Measurements from ENCODE around the gene RFLNA. TPM values are rescaled to one million over a fixed set of nuclear protein-coding genes. Genes with fewer than 3 reads are reported as not detected.

RFLNA gene
- total RNA-seq, 1 donor from 2014 or later, result not detected

- H3K9me3 Mint-ChIP-seq, result no peaks in the 10 kb centered on the region
- peaks cover 4% of the 10 kb centered on the region for H3K27me3 Mint-ChIP-seq
- no peak for DNase-seq
- no peak overlapping the region for H3K4me3 Mint-ChIP-seq
- no peaks in the 10 kb centered on the region for H3K36me3 Mint-ChIP-seq (ENCODE audit: low read depth)
- H3K27ac Mint-ChIP-seq, result no peak overlapping the region
- intact Hi-C loops (cut with micrococcal nuclease), result no loop called here
- peaks cover 4% of the 10 kb centered on the region for H3K4me1 Mint-ChIP-seq
These were observed 18.6 kb upstream of the RFLNA start for GRCh38 chr12:124276337-124276736.

GRCh38 chr12:124277394-124278241, 17.3 kb upstream of the RFLNA start:
- DNase-seq, result no peak
- no peak overlapping the region for H3K27ac Mint-ChIP-seq
- intact Hi-C loops (cut with micrococcal nuclease), result no loop called here
- H3K27me3 Mint-ChIP-seq, result peaks cover 4% of the 10 kb centered on the region
- H3K9me3 Mint-ChIP-seq, result no peaks in the 10 kb centered on the region
- peaks cover 4% of the 10 kb centered on the region for H3K4me1 Mint-ChIP-seq
- H3K36me3 Mint-ChIP-seq (ENCODE audit: low read depth), result no peaks in the 10 kb centered on the region
- no peak overlapping the region for H3K4me3 Mint-ChIP-seq

GRCh38 chr12:124278389-124279101, 16.3 kb upstream of the RFLNA start:
- Mint-ChIP-seq H3K27ac (no peak overlapping the region), H3K4me3 (no peak overlapping the region), H3K4me1 (peaks cover 3% of the 10 kb centered on the region), H3K27me3 (peaks cover 4% of the 10 kb centered on the region), H3K9me3 (no peaks in the 10 kb centered on the region), H3K36me3 (ENCODE audit: low read depth) (no peaks in the 10 kb centered on the region)
- DNase-seq, result no peak
- intact Hi-C loops (cut with micrococcal nuclease), result no loop called here

GRCh38 chr12:124279315-124279714, 15.6 kb upstream of the RFLNA start:
- Mint-ChIP-seq H3K4me1 (no peaks in the 10 kb centered on the region), H3K36me3 (ENCODE audit: low read depth) (no peaks in the 10 kb centered on the region), H3K27ac (no peak overlapping the region), H3K4me3 (no peak overlapping the region), H3K9me3 (peaks cover 3% of the 10 kb centered on the region), H3K27me3 (peaks cover 4% of the 10 kb centered on the region)
- DNase-seq, result no peak
- intact Hi-C loops (cut with micrococcal nuclease), result no loop called here

GRCh38 chr12:124279846-124280360, 15.0 kb upstream of the RFLNA start:
- H3K27ac Mint-ChIP-seq, result no peak overlapping the region

GRCh38 chr12:124281309-124281708, 13.6 kb upstream of the RFLNA start:
- Mint-ChIP-seq H3K27ac (no peak overlapping the region), H3K4me1 (no peaks in the 10 kb centered on the region), H3K27me3 (peaks cover 4% of the 10 kb centered on the region), H3K36me3 (ENCODE audit: low read depth) (no peaks in the 10 kb centered on the region), H3K4me3 (no peak overlapping the region), H3K9me3 (peaks cover 4% of the 10 kb centered on the region)
- DNase-seq, result no peak
- intact Hi-C loops (cut with micrococcal nuclease), result no loop called here

More at GRCh38 chr12:124279846-124280360, 15.0 kb upstream of the RFLNA start:
- Mint-ChIP-seq H3K4me3 (no peak overlapping the region), H3K27me3 (peaks cover 4% of the 10 kb centered on the region), H3K36me3 (ENCODE audit: low read depth) (no peaks in the 10 kb centered on the region), H3K4me1 (no peaks in the 10 kb centered on the region), H3K9me3 (peaks cover 4% of the 10 kb centered on the region)
- intact Hi-C loops (cut with micrococcal nuclease), result no loop called here
- DNase-seq, result no peak

GRCh38 chr12:124282287-124282686, 12.6 kb upstream of the RFLNA start:
- Mint-ChIP-seq H3K4me3 (no peak overlapping the region), H3K36me3 (ENCODE audit: low read depth) (no peaks in the 10 kb centered on the region), H3K9me3 (peaks cover 4% of the 10 kb centered on the region), H3K4me1 (no peaks in the 10 kb centered on the region), H3K27me3 (peaks cover 3% of the 10 kb centered on the region), H3K27ac (no peak overlapping the region)
- DNase-seq, result no peak
- intact Hi-C loops (cut with micrococcal nuclease), result no loop called here

GRCh38 chr12:124283326-124283725, 11.6 kb upstream of the RFLNA start:
- Mint-ChIP-seq H3K4me3 (no peak overlapping the region), H3K36me3 (ENCODE audit: low read depth) (no peaks in the 10 kb centered on the region), H3K9me3 (peaks cover 4% of the 10 kb centered on the region), H3K4me1 (no peaks in the 10 kb centered on the region), H3K27ac (no peak overlapping the region), H3K27me3 (peaks cover 5% of the 10 kb centered on the region)
- DNase-seq, result no peak
- intact Hi-C loops (cut with micrococcal nuclease), result no loop called here

- no peak for DNase-seq
- H3K27ac Mint-ChIP-seq, result no peak overlapping the region
- intact Hi-C loops (cut with micrococcal nuclease), result no loop called here
- H3K4me3 Mint-ChIP-seq, result no peak overlapping the region
- peaks cover 2% of the 10 kb centered on the region for H3K27me3 Mint-ChIP-seq
- peaks cover 4% of the 10 kb centered on the region for H3K9me3 Mint-ChIP-seq
- H3K4me1 Mint-ChIP-seq, result no peaks in the 10 kb centered on the region
- H3K36me3 Mint-ChIP-seq (ENCODE audit: low read depth), result no peaks in the 10 kb centered on the region
These were observed 10.5 kb upstream of the RFLNA start for GRCh38 chr12:124284368-124284767.

- H3K27me3 Mint-ChIP-seq, result peaks cover 2% of the 10 kb centered on the region
- intact Hi-C loops (cut with micrococcal nuclease), result no loop called here
- H3K4me3 Mint-ChIP-seq, result no peak overlapping the region
- H3K27ac Mint-ChIP-seq, result no peak overlapping the region
- DNase-seq, result no peak
- peaks cover 4% of the 10 kb centered on the region for H3K9me3 Mint-ChIP-seq
- no peaks in the 10 kb centered on the region for H3K36me3 Mint-ChIP-seq (ENCODE audit: low read depth)
- H3K4me1 Mint-ChIP-seq, result no peaks in the 10 kb centered on the region
These were observed 8.5 kb upstream of the RFLNA start for GRCh38 chr12:124286414-124286813.

- Mint-ChIP-seq H3K36me3 (ENCODE audit: low read depth) (no peaks in the 10 kb centered on the region), H3K9me3 (peaks cover 4% of the 10 kb centered on the region), H3K27ac (no peak overlapping the region), H3K27me3 (peaks cover 2% of the 10 kb centered on the region), H3K4me3 (no peak overlapping the region), H3K4me1 (no peaks in the 10 kb centered on the region)
- intact Hi-C loops (cut with micrococcal nuclease), result no loop called here
- DNase-seq, result no peak
These were observed 7.9 kb upstream of the RFLNA start for GRCh38 chr12:124286971-124287370.

- no peaks in the 10 kb centered on the region for H3K4me1 Mint-ChIP-seq
- no peak overlapping the region for H3K4me3 Mint-ChIP-seq
- H3K9me3 Mint-ChIP-seq, result no peaks in the 10 kb centered on the region
- intact Hi-C loops (cut with micrococcal nuclease), result no loop called here
- DNase-seq, result no peak
- H3K27ac Mint-ChIP-seq, result no peak overlapping the region
- no peaks in the 10 kb centered on the region for H3K36me3 Mint-ChIP-seq (ENCODE audit: low read depth)
- H3K27me3 Mint-ChIP-seq, result peaks cover 12% of the 10 kb centered on the region
These were observed 5.0 kb upstream of the RFLNA start for GRCh38 chr12:124289634-124290600.

GRCh38 chr12:124292385-124292784, 2.5 kb upstream of the RFLNA start:
- H3K27ac Mint-ChIP-seq, result no peak overlapping the region
- no peaks in the 10 kb centered on the region for H3K9me3 Mint-ChIP-seq
- H3K4me3 Mint-ChIP-seq, result no peak overlapping the region
- DNase-seq, result no peak
- H3K4me1 Mint-ChIP-seq, result no peaks in the 10 kb centered on the region
- intact Hi-C loops (cut with micrococcal nuclease), result no loop called here
- H3K36me3 Mint-ChIP-seq (ENCODE audit: low read depth), result no peaks in the 10 kb centered on the region
- H3K27me3 Mint-ChIP-seq, result peaks cover 24% of the 10 kb centered on the region
